Endothelial cell of hepatic sinusoid (primary cell): Measurements from ENCODE around the gene PLGLB1.
"Not testable (repeated sequence)": the region's sequence is repeated elsewhere in the genome, so short reads cannot be mapped to it uniquely, and the experiment has no call there.

Experiments
- in situ Hi-C: cut with HindIII; loops from 2 replicates; pipeline ENCODE4 v1.10.0; 2017; ENCODE audit warnings: low sequenced_read_pairs

The PLGLB1 gene

GRCh38 chr2:87021744-87022143, at the start of gene PLGLB1:
PLGLB1 (minus strand) TSS chr2:87021844; CDS start chr2:87021783, 61 bp downstream.
- in situ Hi-C loops, result not testable (repeated sequence)

GRCh38 chr2:87064305-87064704, 42.7 kb upstream of the PLGLB1 start:
- in situ Hi-C loops, result not testable (repeated sequence)

GRCh38 chr2:87063431-87063830, 41.8 kb upstream of the PLGLB1 start:
- in situ Hi-C loops, result not testable (repeated sequence)

- in situ Hi-C loops, result not testable (repeated sequence)
These were observed 39.9 kb upstream of the PLGLB1 start for GRCh38 chr2:87061519-87061918.

- in situ Hi-C loops, result not testable (repeated sequence)
These were observed 36.0 kb upstream of the PLGLB1 start for GRCh38 chr2:87057606-87058005.

GRCh38 chr2:87056843-87057242, 35.2 kb upstream of the PLGLB1 start:
- in situ Hi-C loops, result not testable (repeated sequence)

GRCh38 chr2:87056435-87056834, 34.8 kb upstream of the PLGLB1 start:
- in situ Hi-C loops, result not testable (repeated sequence)

- in situ Hi-C loops, result not testable (repeated sequence)
These were observed 32.7 kb upstream of the PLGLB1 start for GRCh38 chr2:87054375-87054774.

- in situ Hi-C loops, result not testable (repeated sequence)
These were observed 19.8 kb upstream of the PLGLB1 start for GRCh38 chr2:87041321-87041978.

- in situ Hi-C loops, result not testable (repeated sequence)
These were observed 7.0 kb upstream of the PLGLB1 start for GRCh38 chr2:87028607-87029006.

- in situ Hi-C loops, result not testable (repeated sequence)
These were observed 5.2 kb upstream of the PLGLB1 start for GRCh38 chr2:87026816-87027215.

- in situ Hi-C loops, result not testable (repeated sequence)
These were observed 4.3 kb upstream of the PLGLB1 start for GRCh38 chr2:87025927-87026326.

- in situ Hi-C loops, result not testable (repeated sequence)
These were observed 2.5 kb upstream of the PLGLB1 start for GRCh38 chr2:87023988-87024615.

GRCh38 chr2:87021043-87021442, 601 bp downstream of the PLGLB1 start:
- in situ Hi-C loops, result not testable (repeated sequence)

GRCh38 chr2:87019053-87019452, 2.6 kb downstream of the PLGLB1 start:
- in situ Hi-C loops, result not testable (repeated sequence)

- in situ Hi-C loops, result not testable (repeated sequence)
These were observed 7.0 kb downstream of the PLGLB1 start for GRCh38 chr2:87014489-87015169.

GRCh38 chr2:87004398-87004797, 17.2 kb downstream of the PLGLB1 start:
- in situ Hi-C loops, result not testable (repeated sequence)
